Measurements from ENCODE around the gene VTCN1.
"Not testable (repeated sequence)": the region's sequence is repeated elsewhere in the genome, so short reads cannot be mapped to it uniquely, and the experiment has no call there.

VTCN1 gene

DNA sequence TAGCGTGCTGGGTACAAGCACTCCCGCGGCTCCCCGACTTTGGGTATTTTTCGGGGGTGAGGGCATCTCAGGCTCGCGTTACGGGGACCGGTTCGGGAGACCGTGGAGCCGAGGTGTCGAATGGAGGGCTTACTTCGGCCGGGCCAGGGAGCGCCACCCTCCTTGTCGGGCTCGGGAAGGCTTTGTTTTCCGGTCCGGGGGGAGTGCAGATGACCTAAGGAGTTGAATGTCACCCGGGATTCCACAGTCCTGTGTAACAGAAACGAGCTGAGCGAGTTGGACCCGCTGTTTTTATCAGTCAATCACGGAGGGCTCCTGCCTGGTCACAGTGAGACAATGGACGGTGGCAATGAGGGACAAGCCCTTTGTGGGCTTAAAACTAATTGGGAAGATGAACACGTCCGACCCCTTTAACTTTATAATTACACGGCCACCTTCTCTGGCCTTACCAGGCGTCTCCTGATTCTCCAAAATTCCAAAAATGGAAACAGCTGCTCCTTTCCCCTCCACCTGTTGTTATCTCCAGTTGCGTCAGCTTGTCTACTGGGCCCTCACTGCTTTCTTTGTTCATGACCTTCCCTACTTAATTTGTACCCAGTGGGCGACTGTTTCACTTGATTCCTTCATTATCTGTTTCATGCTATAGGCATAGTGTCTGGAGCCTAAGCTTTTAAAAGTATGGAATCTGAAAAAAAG is 88.2 kb downstream of the VTCN1 start:
- no peak for DNase-seq (ENCODE audit: low spot score)

DNA sequence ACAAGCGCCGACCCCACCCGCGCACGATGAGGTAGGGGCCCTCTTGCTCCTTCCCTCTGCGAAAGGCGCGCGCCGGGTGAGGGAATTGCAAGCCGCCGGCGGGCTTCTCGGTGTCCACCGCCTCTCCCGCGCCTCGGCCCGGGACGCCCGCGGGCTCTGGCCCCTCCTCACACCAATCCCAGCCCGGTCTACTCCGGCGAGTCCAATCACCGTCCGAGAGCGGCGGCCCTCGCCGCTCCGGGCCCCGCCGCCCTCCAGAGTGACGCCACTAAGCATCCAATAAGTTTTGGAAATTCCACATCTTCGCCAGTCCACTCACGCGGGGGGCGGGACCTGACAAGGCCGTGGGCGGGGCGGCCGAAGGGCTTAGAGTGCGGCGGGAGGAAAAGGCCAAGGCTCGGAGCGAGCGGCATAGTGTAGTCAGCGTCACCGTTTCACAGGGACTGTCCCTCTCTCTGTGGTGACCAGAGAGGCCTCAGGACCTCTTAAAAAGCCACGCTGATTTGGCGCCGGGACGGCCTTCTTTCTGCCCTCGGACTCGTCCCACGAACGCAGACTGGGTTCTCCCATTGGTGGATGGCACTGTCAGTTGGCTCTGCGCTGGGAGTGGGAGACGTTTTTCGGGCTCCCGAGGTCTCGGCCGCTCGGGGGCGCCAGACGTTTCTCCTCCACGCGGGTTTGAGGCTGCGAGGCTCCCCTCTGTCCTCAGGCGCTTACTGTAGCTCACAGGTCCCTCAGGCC is 89.0 kb downstream of the VTCN1 start, which contains the start of gene TRIM45:
TRIM45 (minus strand) TSS at position 161 of the 741 bp plus-strand sequence. CDS start 548 bp downstream, outside the sequence.
- DNase-seq (ENCODE audit: low spot score): peak; percentile 97

DNA sequence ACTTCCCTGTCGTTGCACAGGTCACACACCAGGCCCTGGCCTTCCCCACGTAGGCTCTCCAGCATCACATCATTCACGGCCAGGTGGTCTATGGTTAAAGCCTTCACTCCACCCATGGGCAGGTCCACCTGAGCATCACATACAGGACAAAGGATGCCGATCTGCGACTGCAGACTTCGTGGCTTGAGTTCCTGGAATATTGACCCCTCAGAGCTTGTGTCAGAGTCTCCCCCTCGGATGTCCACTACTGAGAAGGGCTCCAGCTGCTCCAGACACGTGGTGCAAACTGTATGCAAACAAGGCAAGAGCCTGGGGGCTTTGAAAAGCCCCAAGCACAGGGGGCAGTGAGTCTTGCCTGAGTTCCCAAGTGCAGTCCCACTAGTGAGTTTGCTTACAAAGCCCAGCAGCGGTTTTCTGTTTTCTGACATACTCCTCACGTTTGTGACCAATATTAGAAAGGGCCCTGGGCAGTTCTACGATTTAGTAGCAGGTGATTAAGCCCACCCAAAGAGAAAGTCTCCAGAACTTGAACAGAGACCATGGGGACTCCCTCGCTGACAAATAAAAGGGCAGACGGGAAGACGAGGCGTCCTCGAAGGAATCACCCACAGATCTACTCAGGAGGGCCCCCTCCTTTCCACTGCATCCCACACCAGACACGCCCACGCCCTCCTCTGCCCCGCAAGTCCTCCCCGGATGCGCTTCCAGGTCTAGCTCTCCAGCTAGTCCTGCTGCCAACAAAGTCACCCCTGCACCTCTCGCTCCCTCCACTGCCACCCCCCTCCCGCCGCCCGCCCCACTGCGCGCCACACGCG is 89.7 kb downstream of the VTCN1 start:
- DNase-seq (ENCODE audit: low spot score): peak; percentile 31

DNA sequence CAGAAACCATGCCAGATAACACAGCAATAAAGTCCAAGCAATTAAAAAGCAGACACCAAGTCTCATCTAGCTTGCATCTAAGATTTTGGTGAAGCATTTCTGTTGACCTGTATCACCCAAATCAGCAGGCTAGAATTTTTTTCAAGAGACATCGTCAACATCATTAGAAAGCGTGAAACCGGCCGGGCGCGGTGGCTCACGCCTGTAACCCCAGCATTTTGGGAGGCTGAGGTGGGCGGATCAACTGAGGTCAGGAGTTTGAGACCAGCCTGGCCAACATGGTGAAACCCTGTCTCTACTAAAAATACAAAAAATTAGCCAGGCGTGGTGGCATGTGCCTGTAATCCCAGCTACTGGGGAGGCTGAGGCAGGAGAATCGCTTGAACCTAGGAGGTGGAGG is 91.6 kb downstream of the VTCN1 start:
- DNase-seq (ENCODE audit: low spot score): not testable (repeated sequence)

DNA sequence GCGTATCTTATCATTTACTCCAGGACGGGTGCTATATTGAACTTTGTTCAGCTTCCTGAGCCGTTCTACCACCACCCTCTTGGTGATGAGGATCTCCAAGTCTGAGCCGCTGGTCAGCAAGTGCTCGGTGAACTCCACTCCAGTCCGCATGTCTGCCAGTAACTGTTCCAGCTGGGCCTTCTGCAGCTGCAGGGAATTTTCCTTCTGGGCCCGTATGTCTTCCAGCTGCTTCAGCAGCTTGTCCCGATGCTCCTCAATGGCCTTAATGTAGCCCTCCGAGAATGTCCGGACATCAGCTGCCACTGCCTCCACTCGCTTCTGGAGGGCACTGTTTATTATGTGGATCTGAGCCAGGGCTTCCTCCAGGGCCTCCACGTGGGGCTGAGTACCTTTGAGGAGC is 92.6 kb downstream of the VTCN1 start:
- DNase-seq (ENCODE audit: low spot score): no peak

DNA sequence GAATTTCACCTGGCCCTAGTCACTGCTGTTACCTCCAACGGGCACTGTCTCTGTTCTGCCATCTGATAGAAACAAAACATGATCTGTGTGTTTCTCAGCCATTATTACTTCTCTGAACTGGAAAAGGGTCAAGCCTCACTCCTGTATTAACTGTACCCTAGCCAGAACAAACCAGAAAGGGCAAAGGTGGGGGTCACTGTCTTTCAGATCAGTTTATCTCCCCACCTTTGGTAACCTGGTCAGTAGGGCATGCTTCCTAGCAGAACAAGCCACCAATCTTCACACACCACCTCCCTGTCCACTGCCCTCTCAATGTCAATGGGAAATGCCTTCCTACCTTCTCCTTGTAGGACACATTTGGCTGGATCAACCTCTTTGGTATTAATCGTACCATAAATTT is 93.0 kb downstream of the VTCN1 start:
- DNase-seq (ENCODE audit: low spot score): no peak

DNA sequence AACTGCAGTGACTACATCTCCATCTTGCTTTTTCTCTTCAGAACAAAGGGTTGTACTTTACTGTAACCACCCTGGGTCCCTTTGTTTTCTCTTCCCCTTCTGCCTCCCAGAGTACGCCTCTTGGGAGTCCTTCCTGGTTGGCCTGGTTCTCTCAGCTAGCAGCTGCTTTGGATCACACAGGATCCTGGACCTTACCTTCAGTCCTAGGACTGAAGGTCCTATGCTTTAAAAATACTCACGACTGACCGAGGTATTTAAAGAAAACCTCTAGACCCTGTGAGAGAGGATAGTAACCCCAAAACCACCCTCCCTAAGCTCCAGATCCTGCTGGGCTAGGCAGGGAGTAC is 94.0 kb downstream of the VTCN1 start:
- no peak for DNase-seq (ENCODE audit: low spot score)

DNA sequence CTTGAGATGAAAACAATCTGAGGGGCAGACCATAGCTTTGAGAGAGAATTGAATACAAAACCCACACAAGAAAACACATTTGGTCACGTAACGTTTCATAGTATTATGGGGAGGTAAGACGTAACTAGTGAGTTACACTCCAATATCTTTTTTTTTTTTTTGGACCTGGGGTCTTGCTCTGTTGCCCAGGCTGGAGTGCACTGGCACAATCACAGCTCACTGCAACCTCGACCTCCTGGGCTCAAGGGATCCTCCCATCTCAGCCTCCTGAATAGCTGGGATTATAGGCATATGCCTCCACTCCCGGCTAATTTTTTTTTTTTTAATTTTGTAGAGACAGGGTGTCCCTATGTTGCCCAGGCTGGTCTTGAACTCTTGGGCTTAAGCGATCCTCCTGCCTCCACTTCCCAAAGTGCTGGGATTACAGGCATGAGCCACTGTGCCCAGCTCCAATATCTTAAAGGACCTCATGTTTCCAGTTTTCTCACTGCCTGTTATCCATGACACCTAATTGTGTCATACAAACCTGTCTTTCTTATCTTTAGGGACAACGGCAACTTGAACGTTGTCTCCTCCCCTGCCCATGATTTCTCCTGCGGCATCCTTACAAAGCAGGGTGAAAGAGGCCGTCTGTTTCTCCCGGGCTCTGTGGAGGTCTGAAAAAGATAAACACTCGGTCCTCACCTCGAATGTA is 94.5 kb downstream of the VTCN1 start:
- DNase-seq (ENCODE audit: low spot score): no peak

DNA sequence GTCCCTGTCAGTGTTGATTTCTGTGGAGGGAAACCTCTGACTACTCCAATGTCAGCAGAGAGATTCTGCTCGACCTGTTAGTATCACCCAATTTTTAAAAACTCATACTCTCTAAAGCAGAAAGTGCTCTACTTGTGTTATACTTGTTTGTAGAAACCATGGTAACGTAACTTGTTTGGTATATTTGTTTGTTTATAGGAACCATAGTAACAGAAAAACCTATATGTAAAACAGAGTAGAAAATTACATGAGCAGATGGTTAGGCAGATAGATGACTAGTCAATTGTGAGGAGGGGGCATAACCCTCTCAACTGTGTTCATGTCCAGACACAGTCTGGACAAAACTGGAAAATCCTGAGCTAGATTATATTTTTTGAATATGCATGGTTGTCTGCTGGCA is 95.8 kb downstream of the VTCN1 start:
- DNase-seq (ENCODE audit: low spot score): no peak

DNA sequence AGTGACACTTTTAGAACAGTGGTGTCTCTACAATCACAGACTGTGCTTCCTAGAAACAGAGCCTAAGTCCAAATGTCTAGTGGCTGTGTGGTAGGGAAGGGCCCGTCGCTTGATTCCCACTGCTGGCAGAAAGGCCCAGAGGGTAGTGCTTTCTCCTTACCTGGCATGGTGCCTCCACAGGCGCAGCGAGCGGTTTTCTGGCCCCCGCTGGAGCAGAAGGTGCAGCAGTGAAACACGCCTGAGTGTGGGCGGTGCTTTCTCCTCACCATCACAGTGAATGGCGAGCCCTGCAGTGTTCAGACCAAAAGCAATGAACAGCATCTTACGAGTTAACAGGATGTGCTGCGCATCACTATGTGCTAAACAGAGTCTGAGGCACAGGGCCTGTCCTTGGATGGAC is 97.5 kb downstream of the VTCN1 start:
- DNase-seq (ENCODE audit: low spot score): no peak

DNA sequence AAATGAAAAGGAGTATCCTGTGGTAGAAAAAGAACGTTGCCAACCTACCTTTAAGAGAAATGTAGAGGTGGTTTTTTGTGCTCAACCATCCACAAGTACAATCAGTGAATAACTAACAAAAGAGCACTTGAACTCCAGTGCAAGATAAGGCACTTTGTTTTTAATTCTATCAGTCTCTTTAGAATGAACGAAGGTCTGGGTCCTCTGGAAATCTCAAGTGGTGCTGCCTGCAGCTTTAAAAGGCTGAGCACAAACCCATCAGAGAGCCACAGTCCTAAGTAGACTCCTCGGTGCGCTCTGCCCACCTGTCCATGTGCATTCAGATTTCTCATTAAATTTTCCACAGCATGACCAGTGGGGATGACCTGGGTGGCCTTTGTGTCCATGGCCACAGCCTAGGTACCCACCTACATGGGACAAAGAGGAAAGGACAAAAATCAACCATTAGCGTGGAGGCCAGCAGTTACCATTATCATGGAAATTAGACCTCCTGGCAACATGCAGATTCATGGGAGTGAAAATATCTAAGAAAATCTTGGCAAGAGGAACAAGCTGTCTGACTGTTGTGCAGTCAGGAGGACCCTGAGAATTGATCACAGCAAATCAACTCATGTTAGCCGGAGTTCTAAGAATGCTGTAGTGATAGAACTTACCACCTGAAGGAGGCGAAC is 98.5 kb downstream of the VTCN1 start:
- DNase-seq (ENCODE audit: low spot score): no peak

DNA sequence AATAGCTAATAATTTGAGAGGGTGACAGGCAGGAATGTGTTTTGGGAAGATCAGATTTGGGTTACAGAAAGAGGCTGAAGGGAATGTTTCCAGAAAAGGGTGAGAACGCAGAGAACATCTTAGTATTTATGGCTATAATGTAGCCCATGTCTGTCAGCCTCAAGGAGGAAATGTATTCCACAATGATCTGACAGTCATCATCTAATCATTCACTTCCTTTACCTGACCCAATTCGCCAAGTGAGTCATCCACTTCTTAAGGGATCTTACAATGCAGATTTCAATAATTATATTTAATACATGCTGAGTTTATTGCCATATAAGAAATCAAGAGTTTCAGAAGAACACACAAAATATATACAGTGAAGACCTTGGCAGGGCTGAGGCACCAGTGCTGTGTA is 100.0 kb downstream of the VTCN1 start:
- peak; percentile 1 for DNase-seq (ENCODE audit: low spot score)

DNA sequence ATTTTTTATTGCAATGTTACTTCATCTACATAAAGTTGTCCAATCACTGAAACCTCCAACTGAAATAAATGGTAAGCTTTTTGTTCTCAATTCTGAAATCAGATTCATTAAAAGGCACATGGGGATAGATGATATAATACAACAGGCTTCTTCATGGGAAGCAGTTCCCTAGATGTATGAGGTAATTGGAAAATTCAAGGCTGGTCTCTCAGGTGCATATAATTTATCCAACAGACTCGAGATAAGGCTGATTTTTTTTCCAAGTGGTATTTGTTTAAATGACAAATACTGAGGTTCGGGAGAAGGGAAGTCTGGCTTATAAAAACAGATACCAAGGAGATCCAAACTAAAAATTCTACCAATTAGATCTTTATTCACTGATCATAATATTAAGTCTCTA is 103.4 kb downstream of the VTCN1 start:
- no peak for DNase-seq (ENCODE audit: low spot score)

DNA sequence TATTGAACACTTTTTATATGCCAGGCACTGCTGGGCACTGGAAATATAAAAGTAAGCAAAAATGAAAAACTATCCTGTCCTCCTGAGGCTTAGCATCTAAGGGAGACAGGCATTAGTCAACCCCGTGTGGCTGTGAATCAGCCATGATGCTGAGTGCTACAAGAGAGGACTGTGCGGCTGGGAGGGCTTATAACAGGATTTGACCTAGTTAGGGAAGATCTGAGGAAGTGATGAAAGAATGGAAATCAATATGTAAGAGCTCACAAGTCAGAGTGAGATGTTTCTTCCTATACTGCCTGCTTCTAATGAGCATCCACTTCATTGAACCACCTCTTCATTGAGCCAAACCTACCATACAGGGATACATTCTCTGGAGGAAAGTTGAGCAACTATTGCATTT is 104.2 kb downstream of the VTCN1 start:
- DNase-seq (ENCODE audit: low spot score): no peak

DNA sequence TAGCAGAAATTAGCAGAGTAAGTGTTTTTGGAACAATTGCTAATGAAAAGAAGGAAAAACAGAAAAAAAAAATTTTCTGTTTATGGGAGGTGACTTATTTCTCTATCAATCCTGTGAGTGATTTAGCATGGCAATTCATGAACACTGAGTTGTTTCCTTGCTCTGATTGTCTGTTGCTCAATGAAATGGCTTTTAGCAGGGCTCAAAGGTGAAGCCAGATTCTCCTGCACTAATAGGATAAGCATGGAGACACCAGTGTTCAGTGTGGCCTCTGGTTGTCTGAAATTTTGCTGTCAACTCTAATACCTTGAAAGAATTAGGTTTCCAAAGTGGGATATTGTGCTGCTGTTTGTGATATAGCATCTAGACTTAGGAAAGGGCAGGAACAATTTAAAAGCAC is 105.0 kb downstream of the VTCN1 start:
- no peak for DNase-seq (ENCODE audit: low spot score)

DNA sequence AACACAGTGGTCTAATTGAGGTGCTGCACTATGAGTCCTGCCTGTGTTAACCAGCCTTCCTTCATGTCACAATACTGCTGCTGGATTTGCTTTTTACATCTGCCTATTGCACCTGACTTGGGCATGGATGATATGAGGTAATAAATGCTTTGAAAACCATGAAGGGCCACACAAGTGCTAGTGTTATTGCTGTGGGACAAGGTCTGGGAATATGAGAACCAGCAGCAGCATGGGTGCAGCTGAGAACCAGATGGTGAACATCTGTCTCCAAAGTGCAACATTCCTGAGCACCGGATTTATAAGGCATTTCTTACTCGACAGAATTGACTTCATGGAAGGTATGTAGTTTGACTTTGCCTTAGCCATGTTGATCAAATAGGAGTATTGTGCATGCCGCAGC is 105.7 kb downstream of the VTCN1 start:
- DNase-seq (ENCODE audit: low spot score): peak; percentile 2

DNA sequence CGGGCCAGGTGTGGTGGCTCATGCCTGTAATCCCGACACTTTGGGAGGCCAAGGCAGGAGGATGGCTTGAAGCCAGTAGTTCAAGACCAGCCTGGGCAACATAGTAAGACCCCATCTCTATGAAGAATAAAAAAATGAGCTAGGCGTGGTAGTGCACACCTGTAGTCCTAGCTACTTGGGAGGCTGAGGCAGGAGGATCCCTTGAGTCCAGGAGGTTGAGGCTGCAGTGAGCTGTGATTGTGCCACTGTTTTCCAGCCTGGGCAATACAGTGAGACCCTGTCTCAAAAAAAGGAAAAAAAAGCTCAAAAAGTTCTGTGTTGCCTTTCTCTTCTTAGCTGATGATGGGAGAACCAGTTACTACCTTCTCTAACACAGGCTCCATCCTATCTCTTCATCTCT is 108.9 kb downstream of the VTCN1 start:
- not testable (repeated sequence) for DNase-seq (ENCODE audit: low spot score)

DNA sequence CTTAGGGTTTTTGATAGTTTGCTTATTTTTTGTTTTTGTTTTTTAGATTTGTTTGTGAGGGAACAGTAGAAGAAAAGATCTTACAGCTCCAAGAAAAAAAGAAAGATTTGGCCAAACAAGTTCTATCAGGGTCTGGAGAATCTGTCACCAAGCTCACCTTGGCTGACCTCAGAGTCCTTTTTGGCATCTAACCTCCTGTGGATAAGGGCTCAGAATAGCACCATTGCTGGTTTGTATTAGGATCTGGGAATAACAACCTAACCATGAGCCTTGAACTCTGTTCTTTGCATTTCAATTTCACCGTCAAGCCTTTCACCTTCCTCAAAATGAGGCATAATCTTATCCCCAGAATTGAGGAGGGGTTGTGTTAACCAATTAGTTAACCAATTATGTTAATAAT is 109.4 kb downstream of the VTCN1 start:
- no peak for DNase-seq (ENCODE audit: low spot score)

DNA sequence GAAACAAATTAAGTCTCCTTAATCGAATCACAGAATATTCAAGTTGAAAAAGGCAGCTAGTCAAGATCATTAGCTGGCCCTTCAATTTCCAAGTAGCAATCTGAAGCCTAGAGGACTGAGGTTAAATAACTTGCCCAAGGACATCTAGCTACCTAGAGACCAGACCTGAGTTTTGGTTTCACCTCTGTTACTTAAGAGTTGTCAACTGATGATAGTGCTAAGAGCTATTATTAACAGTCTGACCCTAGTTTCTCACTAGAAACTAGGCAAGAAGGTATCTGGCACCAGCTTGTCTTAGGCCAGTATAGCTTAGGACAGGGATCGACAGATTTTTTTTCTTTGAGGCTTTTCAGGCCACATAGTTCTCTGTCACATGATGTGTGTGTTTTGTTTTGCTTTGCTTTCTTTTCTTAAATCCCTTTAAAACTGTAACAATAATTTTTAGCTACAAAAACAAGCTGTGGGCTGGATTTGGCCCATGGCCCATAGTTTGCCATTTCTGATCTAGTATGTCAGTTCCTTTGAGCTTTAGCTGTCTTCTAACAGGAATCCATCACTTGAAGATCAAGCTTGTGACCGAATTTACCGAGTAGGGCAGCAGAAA is 112.3 kb downstream of the VTCN1 start:
- DNase-seq (ENCODE audit: low spot score): no peak

DNA sequence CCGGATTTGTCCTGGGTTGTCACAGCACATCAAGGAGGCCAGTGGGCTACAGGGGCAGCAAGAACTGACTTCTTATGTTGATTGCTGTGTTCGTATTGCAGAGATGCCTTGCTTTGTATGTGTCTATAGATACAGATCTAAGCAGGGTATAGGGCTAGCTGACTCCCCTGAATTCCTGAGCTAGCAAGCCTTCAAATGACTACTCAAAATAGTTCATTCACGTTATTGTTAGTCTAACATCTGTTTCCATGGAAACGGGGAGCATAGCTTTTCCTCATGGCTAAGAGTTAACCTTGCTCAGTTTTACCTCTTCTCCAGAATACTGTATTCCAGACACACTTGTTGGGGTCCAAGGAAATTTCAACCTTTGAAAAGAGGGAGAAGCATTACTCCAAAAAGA is 113.3 kb downstream of the VTCN1 start:
- no peak for DNase-seq (ENCODE audit: low spot score)

DNA sequence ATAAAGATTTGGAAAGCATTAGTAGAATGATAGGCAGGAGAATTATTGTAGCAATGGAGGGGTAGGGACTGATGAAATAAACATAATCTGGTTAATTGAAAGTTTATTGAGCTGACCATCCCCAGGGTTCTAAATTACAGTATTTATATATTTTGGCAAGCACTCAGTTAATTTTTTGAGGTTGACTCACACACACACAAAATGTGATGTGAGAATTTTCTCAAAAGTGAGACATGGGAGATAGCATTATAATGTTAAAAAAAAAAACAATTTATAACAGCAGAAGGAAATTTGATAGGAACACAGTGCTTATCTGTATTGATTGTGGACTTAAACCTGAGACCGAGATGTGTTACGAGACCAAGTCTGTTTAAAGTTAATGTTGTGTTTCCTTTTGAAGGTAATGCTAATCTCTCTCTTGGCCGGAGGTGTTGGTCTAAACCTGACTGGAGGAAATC is 113.7 kb downstream of the VTCN1 start:
- DNase-seq (ENCODE audit: low spot score): no peak

Data from AG08395 (cell line).